Right renal pelvis (tissue), 4 donors: ENCODE results near the gene PRRG4. TPM values are rescaled to one million over a fixed set of nuclear protein-coding genes. Genes with fewer than 3 reads are reported as not detected.
"Not testable (repeated sequence)": the region's sequence is repeated elsewhere in the genome, so short reads cannot be mapped to it uniquely, and the experiment has no call there.

Source experiments
- DNase-seq, 4 donors: peaks; one replicate each; pipeline ENCODE4 v3.0.0-alpha.2; 2013; ENCODE audit warnings: low read depth in 4 of 4, low spot score in 3 of 4, missing footprints in 1 of 4
- polyA plus RNA-seq, 4 donors: library from polyadenylated mRNA; unstranded; fragments of 120-200 nt; gene quantifications; one replicate each; pipeline ENCODE4 v1.2.1, GENCODE V29; 2013; ENCODE audit not compliant: insufficient read length in 4 of 4

The PRRG4 gene
- 1 to 10 TPM; 6.1 to 8.0 (median 7.4) TPM for polyA plus RNA-seq

DNA sequence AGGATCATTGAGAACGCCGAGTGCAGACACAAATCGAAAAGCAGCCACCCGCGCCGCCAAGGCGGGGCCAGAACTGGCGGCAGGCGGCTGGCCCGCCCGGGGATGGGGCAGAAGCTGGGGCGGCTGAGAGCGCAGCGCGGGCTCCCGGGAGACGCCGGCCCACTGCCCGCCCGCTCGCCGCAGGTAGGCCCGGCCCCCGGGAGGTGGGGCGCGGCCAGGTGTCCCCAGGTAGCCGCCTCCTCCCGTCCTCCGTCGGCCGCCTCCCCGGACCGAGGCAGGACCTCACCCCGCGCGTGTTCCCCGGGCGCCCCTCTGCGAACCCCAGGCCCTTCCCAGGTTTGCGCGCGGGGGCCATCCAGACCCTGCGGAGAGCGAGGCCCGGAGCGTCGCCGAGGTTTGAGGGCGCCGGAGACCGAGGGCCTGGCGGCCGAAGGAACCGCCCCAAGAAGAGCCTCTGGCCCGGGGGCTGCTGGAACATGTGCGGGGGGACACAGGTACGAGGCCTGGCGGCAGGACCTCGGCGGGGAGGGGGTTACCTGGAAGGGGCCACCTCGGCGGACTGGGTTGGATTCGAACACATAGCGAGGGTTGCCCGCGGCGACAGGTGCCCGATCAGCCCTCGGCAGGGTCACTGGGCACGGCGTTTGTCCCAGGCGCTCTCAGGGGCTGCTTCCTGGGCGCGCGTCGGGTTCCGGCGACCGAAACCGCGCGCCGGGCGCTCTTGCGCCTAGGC is at the start of gene PRRG4:
TSS of gene PRRG4 (plus strand) at position 248 of the 733 bp plus-strand sequence. CDS start 603 bp downstream, outside the sequence.
- DNase-seq, result no peak

DNA sequence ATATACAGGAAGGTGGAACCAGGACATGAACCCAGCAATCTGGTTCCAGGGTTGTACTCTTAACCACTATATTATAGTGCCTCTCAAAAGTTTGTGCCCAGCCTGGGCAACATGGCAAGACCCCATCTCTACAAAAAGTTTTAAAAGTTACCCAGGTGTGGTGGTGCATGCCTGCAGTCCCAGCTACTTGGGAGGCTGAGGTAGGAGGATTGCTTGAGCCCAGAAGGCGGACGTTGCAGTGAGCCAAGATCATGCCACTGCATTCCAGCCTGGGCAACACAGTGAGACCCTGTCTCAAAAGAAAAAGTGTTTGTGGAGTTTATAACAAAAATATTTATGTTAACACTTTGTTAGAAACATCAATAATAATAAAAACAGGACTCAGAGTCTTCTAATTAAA is 48.9 kb upstream of the PRRG4 start:
- DNase-seq, result not testable (repeated sequence)

DNA sequence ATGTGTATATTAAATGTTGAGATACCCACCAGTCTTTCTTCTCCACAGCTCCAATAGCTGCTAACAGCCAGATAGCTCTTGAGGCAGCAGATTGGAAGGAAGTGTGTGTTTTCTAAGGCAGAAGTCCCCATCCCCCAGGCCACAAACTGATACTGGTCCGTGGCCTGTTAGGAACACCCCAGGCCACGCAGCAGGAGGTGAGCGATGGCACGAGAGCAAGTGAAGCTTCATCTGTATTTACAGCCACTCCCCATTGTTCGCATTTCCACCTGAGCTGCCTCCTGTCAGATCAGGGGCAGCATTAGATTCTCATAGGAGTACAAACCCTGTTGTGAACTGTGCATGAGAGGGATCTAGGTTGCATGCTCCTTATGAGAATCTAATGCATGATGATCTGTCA is 48.0 kb upstream of the PRRG4 start:
- no peak for DNase-seq

- DNase-seq, result no peak
Observed at GRCh38 chr11:32785262-32785661, 44.5 kb upstream of the PRRG4 start.

GRCh38 chr11:32786811-32787210 is 42.9 kb upstream of the PRRG4 start:
- DNase-seq, result no peak

- DNase-seq, result no peak
Observed at GRCh38 chr11:32790916-32791315, 38.8 kb upstream of the PRRG4 start.

- DNase-seq, result peak in 2 of 4 donors; percentile 1 to 5
Observed at GRCh38 chr11:32792111-32792947, 37.4 kb upstream of the PRRG4 start.

GRCh38 chr11:32792948-32793475 is 36.7 kb upstream of the PRRG4 start:
- DNase-seq, result peak; percentile 40 to 58 (median 50)

- no peak for DNase-seq
Observed at GRCh38 chr11:32794439-32794838, 35.3 kb upstream of the PRRG4 start, which contains the start of gene CCDC73. Gene CCDC73 (minus strand): TSS chr11:32794662. CDS start chr11:32760243, 34,419 bp downstream.

DNA sequence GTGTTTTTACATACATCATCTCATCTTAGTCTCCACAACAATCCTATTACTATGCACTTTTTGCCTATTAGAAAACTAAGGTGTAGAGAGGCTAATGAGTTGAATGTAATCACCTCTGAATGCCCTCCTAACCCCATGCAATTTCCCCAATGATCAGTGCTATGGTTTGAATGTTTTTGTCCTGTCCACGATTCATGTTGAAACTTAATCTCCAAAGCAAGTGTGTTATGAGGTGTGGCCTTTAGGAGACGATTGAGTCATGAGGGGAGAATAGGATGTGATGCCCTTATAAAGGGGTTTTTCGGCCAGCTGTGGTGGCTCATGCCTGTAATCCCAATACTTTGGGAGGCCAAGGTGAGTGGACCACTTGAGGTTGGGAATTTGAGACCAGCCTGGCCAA is 33.3 kb upstream of the PRRG4 start:
- no peak for DNase-seq

DNA sequence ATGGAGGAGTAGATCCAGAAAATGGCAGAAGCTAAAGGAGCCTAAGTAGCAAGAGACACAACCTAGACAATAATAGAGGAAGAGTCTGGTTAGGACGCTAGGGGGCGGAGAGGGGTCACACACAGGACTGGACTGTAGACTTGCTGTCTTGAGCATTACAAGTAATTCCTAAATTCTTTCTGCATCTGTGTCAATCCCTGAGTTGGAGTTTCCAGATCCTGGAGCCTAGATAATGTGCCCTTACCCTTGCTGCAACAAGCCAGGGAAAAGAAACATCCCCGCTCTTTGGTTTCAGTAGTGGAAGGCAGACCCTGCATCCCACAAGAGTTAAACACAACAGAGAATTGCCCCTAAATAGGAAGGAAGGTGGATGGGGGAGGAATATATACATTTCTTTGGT is 20.4 kb upstream of the PRRG4 start:
- DNase-seq, result peak in 2 of 4 donors; percentile 45 to 53

- DNase-seq, result no peak
Observed at GRCh38 chr11:32817181-32817851, 12.4 kb upstream of the PRRG4 start.

DNA sequence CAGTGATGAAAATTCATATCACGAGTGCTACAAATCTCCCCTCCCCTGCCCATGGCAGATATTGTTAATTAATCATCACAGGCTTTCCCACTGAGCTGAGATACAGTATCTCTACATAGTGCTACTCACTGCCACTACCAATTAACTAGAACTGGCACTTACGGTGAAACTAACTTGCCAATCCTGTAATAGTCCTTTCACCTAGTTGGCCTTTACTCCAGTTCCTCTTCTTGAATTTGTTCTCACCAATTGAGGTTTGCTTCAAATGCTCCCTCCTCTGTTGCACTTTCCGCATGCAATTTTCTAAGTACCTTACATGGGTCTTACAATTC is 11.9 kb upstream of the PRRG4 start:
- no peak for DNase-seq

GRCh38 chr11:32819187-32819586 is 10.5 kb upstream of the PRRG4 start:
- no peak for DNase-seq

GRCh38 chr11:32820497-32820896 is 9.2 kb upstream of the PRRG4 start:
- no peak for DNase-seq

DNA sequence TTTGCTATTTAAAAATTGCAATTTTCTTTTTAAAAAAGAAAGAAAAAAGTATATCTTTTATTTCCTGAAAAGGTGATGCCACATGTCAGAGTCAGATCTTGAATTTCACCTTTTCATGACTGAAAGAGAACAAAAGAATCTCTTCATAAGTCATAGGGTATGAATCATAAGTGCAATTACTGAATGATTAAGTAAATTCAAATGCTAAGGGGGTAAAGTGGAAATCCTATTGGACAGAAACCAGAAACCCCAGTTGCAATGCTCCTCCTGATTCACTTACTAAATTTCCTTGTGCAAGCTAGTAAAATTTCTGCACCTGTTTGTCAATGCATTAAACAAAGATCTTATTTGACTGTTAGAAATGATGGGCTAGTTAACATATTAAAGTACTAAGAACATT is 8.2 kb upstream of the PRRG4 start:
- no peak for DNase-seq

GRCh38 chr11:32821917-32822560 is 7.7 kb upstream of the PRRG4 start:
- DNase-seq, result no peak

DNA sequence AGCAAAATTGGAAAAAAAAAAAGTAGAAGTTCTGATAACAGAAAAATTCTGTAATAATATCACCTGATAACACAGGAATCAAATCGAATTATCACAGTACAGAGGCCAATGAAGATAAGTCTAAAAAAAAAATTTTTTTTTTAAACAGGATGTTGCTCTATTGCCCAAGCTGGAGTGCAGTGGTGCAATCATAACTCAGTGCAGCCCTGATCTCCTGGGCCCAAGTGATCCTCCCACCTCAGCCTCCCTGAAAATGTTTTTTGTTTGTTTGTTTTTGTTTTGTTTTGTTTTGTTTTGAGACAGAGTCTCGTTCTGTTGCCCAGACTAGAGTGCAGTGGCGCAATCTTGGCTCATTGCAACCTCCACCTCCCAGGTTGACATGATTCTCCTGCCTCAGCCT is 6.1 kb upstream of the PRRG4 start:
- not testable (repeated sequence) for DNase-seq

- DNase-seq, result no peak
Observed at GRCh38 chr11:32826113-32826512, 3.6 kb upstream of the PRRG4 start.

GRCh38 chr11:32827276-32827675 is 2.5 kb upstream of the PRRG4 start:
- DNase-seq, result no peak
